ENCODE data around the gene ZFP42.
"Not testable (repeated sequence)": the region's sequence is repeated elsewhere in the genome, so short reads cannot be mapped to it uniquely, and the experiment has no call there.

ZFP42 gene

GRCh38 chr4:188021548-188022249, 26.1 kb downstream of the ZFP42 start:
- no peak for DNase-seq (ENCODE audit: low spot score)
- no peak for FAIRE-seq

- FAIRE-seq (no peak), DNase-seq (ENCODE audit: low spot score) (peak; percentile 10)
These were observed 28.1 kb downstream of the ZFP42 start for GRCh38 chr4:188023682-188024081.

GRCh38 chr4:188025476-188025875, 29.9 kb downstream of the ZFP42 start:
- DNase-seq (ENCODE audit: low spot score), result no peak

GRCh38 chr4:188029114-188029513, 33.5 kb downstream of the ZFP42 start:
- DNase-seq (ENCODE audit: low spot score), result no peak
- FAIRE-seq, result no peak

More at GRCh38 chr4:188025476-188025875, 29.9 kb downstream of the ZFP42 start:
- FAIRE-seq, result no peak

GRCh38 chr4:188030401-188030800, 34.8 kb downstream of the ZFP42 start:
- FAIRE-seq, result no peak
- DNase-seq (ENCODE audit: low spot score), result no peak

- no peak for DNase-seq (ENCODE audit: low spot score)
These were observed 36.2 kb downstream of the ZFP42 start for GRCh38 chr4:188031751-188032150.

GRCh38 chr4:188032170-188032569, 36.6 kb downstream of the ZFP42 start:
- DNase-seq (ENCODE audit: low spot score) (no peak), FAIRE-seq (no peak)

More at GRCh38 chr4:188031751-188032150, 36.2 kb downstream of the ZFP42 start:
- FAIRE-seq, result no peak

GRCh38 chr4:188032583-188032982, 37.0 kb downstream of the ZFP42 start:
- DNase-seq (ENCODE audit: low spot score), result no peak
- FAIRE-seq, result no peak

- no peak for DNase-seq (ENCODE audit: low spot score)
- FAIRE-seq, result no peak
These were observed 41.6 kb downstream of the ZFP42 start for GRCh38 chr4:188037003-188037713.

GRCh38 chr4:188041721-188042120, 46.1 kb downstream of the ZFP42 start:
- DNase-seq (ENCODE audit: low spot score) (no peak), FAIRE-seq (no peak)

- FAIRE-seq (no peak), DNase-seq (ENCODE audit: low spot score) (no peak)
These were observed 46.6 kb downstream of the ZFP42 start for GRCh38 chr4:188042191-188042590.

- DNase-seq (ENCODE audit: low spot score), result no peak
- FAIRE-seq, result no peak
These were observed 47.6 kb downstream of the ZFP42 start for GRCh38 chr4:188043154-188043553.

GRCh38 chr4:188045461-188045860, 49.9 kb downstream of the ZFP42 start:
- not testable (repeated sequence) for FAIRE-seq; DNase-seq (ENCODE audit: low spot score)

- no peak for FAIRE-seq
These were observed 51.1 kb downstream of the ZFP42 start for GRCh38 chr4:188046657-188047056.

GRCh38 chr4:188053302-188053701, 57.7 kb downstream of the ZFP42 start:
- DNase-seq (ENCODE audit: low spot score) (no peak), FAIRE-seq (no peak)

More at GRCh38 chr4:188046657-188047056, 51.1 kb downstream of the ZFP42 start:
- no peak for DNase-seq (ENCODE audit: low spot score)

All from RCC 7860 (cell line).